Karpas-422 (cell line): ENCODE measurements around the gene CAMK2N1. TPM values are rescaled to one million over a fixed set of nuclear protein-coding genes. Genes with fewer than 3 reads are reported as not detected.

ENCODE experiments used
- DNase-seq: peaks from one replicate; pipeline ENCODE4 v3.0.0-alpha.2; 2015
- H2AFZ ChIP-seq: fragments of 200-600 bp; sonication (generic); 2 replicates; pipeline ENCODE4 v1.6.1; 2014; ENCODE audit warnings: antibody characterized with exemption, low read length, mixed read lengths
- H3K27ac ChIP-seq: fragments of 200-600 bp; sonication (generic); 2 replicates; pipeline ENCODE4 v1.5.1; 2014; ENCODE audit warnings: mild to moderate bottlenecking, low read length, moderate library complexity
- H3K27me3 ChIP-seq: fragments of 200-600 bp; sonication (generic); 2 replicates; pipeline ENCODE4 v1.6.1; 2014; ENCODE audit warnings: low read length, mixed read lengths
- H3K36me3 ChIP-seq: fragments of 200-600 bp; sonication (generic); 2 replicates; pipeline ENCODE4 v1.6.1; 2014; ENCODE audit warnings: low read length, mixed read lengths; ENCODE audit not compliant: insufficient read depth
- H3K4me1 ChIP-seq: fragments of 200-600 bp; sonication (generic); 2 replicates; pipeline ENCODE4 v1.6.1; 2014; ENCODE audit warnings: mild to moderate bottlenecking, low read length, mixed read lengths
- H3K4me2 ChIP-seq: fragments of 200-600 bp; sonication (generic); 2 replicates; pipeline ENCODE4 v1.6.1; 2014; ENCODE audit warnings: low read length, low read depth, mild to moderate bottlenecking; ENCODE audit not compliant: poor library complexity, severe bottlenecking
- H3K4me3 ChIP-seq: fragments of 200-600 bp; sonication (generic); 2 replicates; pipeline ENCODE4 v1.5.1; 2014; ENCODE audit warnings: mild to moderate bottlenecking, antibody characterized with exemption, low read length, mixed read lengths
- H3K79me2 ChIP-seq: fragments of 200-600 bp; sonication (generic); 2 replicates; pipeline ENCODE4 v1.6.1; 2014; ENCODE audit warnings: mild to moderate bottlenecking, low read length, mixed read lengths
- H3K9ac ChIP-seq: fragments of 200-600 bp; sonication (generic); 2 replicates; pipeline ENCODE4 v1.6.0; 2014; ENCODE audit warnings: low read length
- H3K9me2 ChIP-seq: fragments of 200-600 bp; sonication (generic), shearing (Covaris generic); replicated peaks from 2 replicates; pipeline ENCODE4 v1.6.0; 2014; ENCODE audit warnings: mild to moderate bottlenecking, low read length, moderate library complexity; ENCODE audit not compliant: insufficient read depth
- H3K9me3 ChIP-seq: fragments of 300-700, 200-600 bp; sonication (generic); 2 replicates; pipeline ENCODE4 v1.6.1; 2014; ENCODE audit warnings: low read length, mixed read lengths
- H4K20me1 ChIP-seq: fragments of 200-600 bp; sonication (generic); 2 replicates; pipeline ENCODE4 v1.6.1; 2014; ENCODE audit warnings: mild to moderate bottlenecking, antibody characterized with exemption, low read length, low read depth; ENCODE audit not compliant: insufficient read depth
- total RNA-seq: library from RNA; depleted of rRNA; stranded (reverse); fragments of >200 nt; shearing (Covaris generic); gene quantifications from 2 replicates; pipeline ENCODE4 v1.2.3, GENCODE V29; 2014; ENCODE audit warnings: low replicate concordance; rRNA removed

CAMK2N1 gene
- total RNA-seq, 1 experiment from 2014 or later: not detected

DNA sequence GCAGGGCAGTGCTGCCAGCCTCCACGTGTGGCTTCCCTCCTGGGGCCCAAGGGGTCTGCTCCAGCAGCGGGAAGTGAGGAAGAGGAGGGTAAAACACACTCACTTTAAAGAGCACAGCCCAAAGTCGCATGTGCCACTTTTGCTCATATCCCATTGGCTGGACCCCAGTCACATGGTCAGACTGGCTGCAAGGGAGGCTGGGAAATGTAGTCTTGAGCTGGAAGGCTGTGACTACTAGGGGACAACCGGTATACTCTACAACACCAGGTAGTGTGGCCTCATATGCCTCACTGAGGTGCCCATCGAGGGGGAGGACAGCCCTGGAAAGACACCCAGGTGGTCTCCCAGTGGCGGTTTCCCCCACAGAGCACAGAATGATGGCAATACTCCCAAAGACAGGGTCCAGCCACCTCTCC lies 45.2 kb downstream of the CAMK2N1 start:
- no peaks in the 10 kb centered on the region for H3K27me3 ChIP-seq
- no peak overlapping the region for H3K4me3 ChIP-seq
- H3K9me2 ChIP-seq: no peaks in the 10 kb centered on the region
- peak; percentile 86 for DNase-seq
- no peak overlapping the region for H3K27ac ChIP-seq
- H2AFZ ChIP-seq: no peak overlapping the region
- H3K36me3 ChIP-seq: no peaks in the 10 kb centered on the region
- peaks cover 20% of the 10 kb centered on the region for H3K4me1 ChIP-seq
- no peaks in the 10 kb centered on the region for H3K9me3 ChIP-seq
- no peaks in the 10 kb centered on the region for H3K79me2 ChIP-seq
- no peak overlapping the region for H3K9ac ChIP-seq
- no peak overlapping the region for H3K4me2 ChIP-seq
- no peaks in the 10 kb centered on the region for H4K20me1 ChIP-seq

GRCh38 chr1:20439282-20439681 lies 46.7 kb downstream of the CAMK2N1 start:
- H3K79me2 ChIP-seq: no peaks in the 10 kb centered on the region
- H3K9me3 ChIP-seq: no peaks in the 10 kb centered on the region
- DNase-seq: no peak
- H2AFZ ChIP-seq: no peak overlapping the region
- no peak overlapping the region for H3K4me2 ChIP-seq
- no peak overlapping the region for H3K9ac ChIP-seq
- H3K4me1 ChIP-seq: peaks cover 20% of the 10 kb centered on the region
- H3K36me3 ChIP-seq: no peaks in the 10 kb centered on the region
- no peak overlapping the region for H3K27ac ChIP-seq
- H4K20me1 ChIP-seq: no peaks in the 10 kb centered on the region
- H3K9me2 ChIP-seq: no peaks in the 10 kb centered on the region
- no peak overlapping the region for H3K4me3 ChIP-seq
- H3K27me3 ChIP-seq: no peaks in the 10 kb centered on the region

DNA sequence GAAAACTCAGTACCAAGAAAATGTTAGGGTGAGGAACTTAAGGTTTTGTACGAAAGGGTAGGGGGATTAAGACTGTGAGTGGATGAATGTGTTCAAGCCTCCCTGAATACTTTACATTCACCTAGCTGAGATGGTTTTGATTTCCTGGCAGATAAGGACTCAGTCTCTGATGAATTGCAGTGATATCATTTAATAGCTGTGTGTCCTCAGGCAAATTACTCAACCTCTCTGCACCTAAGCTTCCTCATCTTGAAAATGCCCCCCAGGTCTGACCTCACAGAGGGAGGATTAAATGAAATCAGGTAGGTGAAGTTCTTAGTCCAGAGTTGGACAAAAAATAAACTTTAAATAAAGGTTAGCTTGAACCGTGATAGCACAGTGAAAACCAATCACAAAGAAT lies 48.4 kb downstream of the CAMK2N1 start:
- H3K36me3 ChIP-seq: no peaks in the 10 kb centered on the region
- DNase-seq: no peak
- H3K9me3 ChIP-seq: no peaks in the 10 kb centered on the region
- no peaks in the 10 kb centered on the region for H3K9me2 ChIP-seq
- H3K4me2 ChIP-seq: no peak overlapping the region
- H3K27me3 ChIP-seq: no peaks in the 10 kb centered on the region
- no peak overlapping the region for H3K9ac ChIP-seq
- no peaks in the 10 kb centered on the region for H3K79me2 ChIP-seq
- H3K4me1 ChIP-seq: peaks cover 6% of the 10 kb centered on the region
- H2AFZ ChIP-seq: no peak overlapping the region
- H3K4me3 ChIP-seq: no peak overlapping the region
- no peak overlapping the region for H3K27ac ChIP-seq
- no peaks in the 10 kb centered on the region for H4K20me1 ChIP-seq

- peaks cover 18% of the 10 kb centered on the region for H3K4me1 ChIP-seq
- no peak overlapping the region for H3K4me2 ChIP-seq
- H3K27ac ChIP-seq: no peak overlapping the region
- DNase-seq: no peak
- no peaks in the 10 kb centered on the region for H4K20me1 ChIP-seq
- no peak overlapping the region for H3K9ac ChIP-seq
- H3K9me2 ChIP-seq: no peaks in the 10 kb centered on the region
- H3K9me3 ChIP-seq: no peaks in the 10 kb centered on the region
- no peaks in the 10 kb centered on the region for H3K27me3 ChIP-seq
- H3K79me2 ChIP-seq: no peaks in the 10 kb centered on the region
- H3K36me3 ChIP-seq: no peaks in the 10 kb centered on the region
- no peak overlapping the region for H3K4me3 ChIP-seq
- no peak overlapping the region for H2AFZ ChIP-seq
Measured at GRCh38 chr1:20432891-20433290, 53.1 kb downstream of the CAMK2N1 start.

Other genes with a start within 250 kb of the CAMK2N1 start
- not detected in 2 replicates for gene VWA5B1, start 195.3 kb downstream of the CAMK2N1 start, total RNA-seq
- gene MUL1, start 21.9 kb upstream of the CAMK2N1 start, total RNA-seq: 15.9 and 18.0 TPM in 2 replicates
- not detected in 2 replicates for gene FAM43B, start 66.4 kb upstream of the CAMK2N1 start, total RNA-seq
- not detected in 2 replicates for gene CDA, start 102.9 kb upstream of the CAMK2N1 start, total RNA-seq
- 4.0 and 8.5 TPM in 2 replicates for gene PINK1, start 147.2 kb upstream of the CAMK2N1 start, total RNA-seq
- 141 and 161 TPM in 2 replicates for gene DDOST, start 175.2 kb upstream of the CAMK2N1 start, total RNA-seq
- gene KIF17, start 231.8 kb upstream of the CAMK2N1 start, total RNA-seq: not detected in 2 replicates
- gene SH2D5, start 246.5 kb upstream of the CAMK2N1 start, total RNA-seq: 0.07 TPM in 1 of 2 replicates, not detected in the other